IPS-18c (cell line): ENCODE measurements around the gene CDH4.

Experiments
- H3K4me3 ChIP-seq: 2 replicates; pipeline ENCODE4 v1.7.0; 2013; ENCODE audit warnings: low read depth, mild to moderate bottlenecking, low read length, moderate library complexity; ENCODE audit not compliant: insufficient read depth
- H3K9me3 ChIP-seq: one replicate; pipeline ENCODE4 v1.6.1; 2013; ENCODE audit warnings: mild to moderate bottlenecking, low read length, moderate library complexity; ENCODE audit not compliant: control insufficient read depth, insufficient read depth

Gene CDH4

DNA sequence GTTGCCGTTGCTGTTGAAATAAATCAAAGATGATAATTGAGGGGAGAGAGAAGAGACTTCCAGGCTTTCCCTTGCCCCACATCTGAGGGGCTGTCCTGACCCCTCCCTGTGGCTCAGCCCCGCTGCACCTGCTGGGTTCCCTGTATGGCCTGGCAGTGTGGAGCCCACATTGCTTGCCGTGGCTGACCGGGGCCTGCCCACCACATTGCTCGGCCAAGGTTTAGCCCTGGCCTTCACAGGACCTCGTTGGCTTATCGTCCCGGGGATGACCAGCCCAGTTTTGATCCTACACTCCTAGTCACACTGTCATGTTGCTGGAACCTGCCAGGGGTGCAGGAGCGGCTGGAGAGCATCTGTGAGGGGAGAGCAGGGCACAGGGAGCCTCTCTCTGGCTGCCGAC, 102.4 kb downstream of the CDH4 start:
- no peaks in the 10 kb centered on the region for H3K9me3 ChIP-seq
- H3K4me3 ChIP-seq: no peak overlapping the region

GRCh38 chr20:61354901-61355495, 102.9 kb downstream of the CDH4 start:
- no peaks in the 10 kb centered on the region for H3K9me3 ChIP-seq
- H3K4me3 ChIP-seq: no peak overlapping the region

DNA sequence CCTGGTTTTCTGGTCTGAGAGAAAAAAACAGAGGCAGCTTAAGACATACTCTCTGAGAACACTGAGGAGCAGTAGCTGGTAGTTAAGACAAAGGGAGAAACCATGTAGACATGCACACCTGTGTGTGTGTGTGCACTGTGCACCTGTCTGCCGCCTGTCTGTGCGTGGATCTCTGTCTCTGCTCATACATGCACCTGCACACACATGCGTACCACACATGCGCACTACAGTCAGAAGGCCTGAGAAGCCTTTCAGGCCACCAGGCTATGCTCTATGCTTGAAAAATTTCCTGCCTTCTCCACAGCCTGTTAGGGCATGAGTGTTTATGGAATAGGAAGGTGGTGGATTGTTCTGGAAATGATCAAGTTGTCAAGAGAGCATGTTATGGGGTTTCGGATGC, 103.5 kb downstream of the CDH4 start:
- no peaks in the 10 kb centered on the region for H3K9me3 ChIP-seq
- no peak overlapping the region for H3K4me3 ChIP-seq

DNA sequence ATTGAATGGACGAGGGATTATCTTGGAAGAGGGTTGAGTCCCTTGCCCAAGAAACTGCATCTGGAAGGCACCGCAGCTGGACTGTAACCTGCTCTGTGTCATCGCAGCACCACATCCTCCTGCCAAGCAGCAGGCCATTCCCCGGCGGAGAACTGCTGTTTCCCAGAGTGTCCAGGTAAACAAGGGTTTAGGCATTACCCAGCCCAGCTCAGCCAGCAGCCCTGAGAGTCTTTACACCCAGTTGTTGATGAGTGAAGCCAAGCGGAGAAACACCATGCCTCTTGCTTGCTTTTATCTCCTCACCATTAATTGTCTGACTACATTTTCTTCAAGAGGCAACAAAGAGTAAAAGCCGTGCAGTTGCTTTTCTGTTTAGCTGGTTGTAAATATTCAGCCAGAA, 104.1 kb downstream of the CDH4 start:
- no peak overlapping the region for H3K4me3 ChIP-seq
- H3K9me3 ChIP-seq: no peaks in the 10 kb centered on the region

- Histone ChIP-seq H3K9me3 (no peaks in the 10 kb centered on the region), H3K4me3 (no peak overlapping the region)
Observed at GRCh38 chr20:61357119-61357518, 105.1 kb downstream of the CDH4 start.

DNA sequence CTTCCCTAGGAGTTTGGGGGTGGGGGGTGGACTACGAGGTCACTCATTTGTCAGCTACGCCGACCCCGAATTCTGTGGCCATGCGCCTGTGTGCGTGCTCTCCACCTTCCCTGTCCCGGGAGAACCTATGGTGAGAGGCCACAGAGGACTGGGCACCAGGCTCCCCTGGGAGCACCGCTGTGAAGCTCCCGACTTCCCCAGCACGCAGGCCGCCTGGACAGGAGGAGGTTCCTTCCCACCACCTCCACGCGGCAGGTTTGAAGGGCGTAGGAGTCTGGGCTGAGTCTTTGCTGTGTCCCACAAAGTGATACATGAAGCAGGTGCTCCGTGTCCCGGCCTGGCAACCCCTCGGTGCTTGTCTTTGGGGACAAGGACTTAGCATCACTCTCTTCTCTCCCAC, 107.2 kb downstream of the CDH4 start:
- no peak overlapping the region for H3K4me3 ChIP-seq
- H3K9me3 ChIP-seq: no peaks in the 10 kb centered on the region

DNA sequence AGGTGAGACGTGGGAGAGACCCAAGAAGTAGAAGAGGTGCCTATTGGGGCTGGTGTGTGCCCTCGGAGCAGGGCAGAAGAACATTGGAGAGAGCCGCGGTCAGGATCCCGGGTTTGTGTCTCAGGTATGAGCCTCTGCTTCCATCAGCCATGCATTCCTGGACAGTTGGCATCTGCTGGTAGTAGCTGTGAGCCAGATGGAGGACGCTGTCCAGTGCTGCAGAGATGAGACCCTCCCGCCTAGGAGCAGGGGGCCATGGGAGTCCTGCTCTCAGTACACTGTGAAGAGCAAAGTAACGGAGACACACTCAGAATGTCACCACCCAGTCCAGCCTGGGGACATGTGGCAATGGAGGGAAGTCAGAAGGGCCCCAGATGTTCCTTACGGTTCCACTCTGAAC, 108.2 kb downstream of the CDH4 start:
- Histone ChIP-seq H3K4me3 (no peak overlapping the region), H3K9me3 (peaks cover 2% of the 10 kb centered on the region)

GRCh38 chr20:61360940-61361339, 108.9 kb downstream of the CDH4 start:
- Histone ChIP-seq H3K9me3 (peaks cover 6% of the 10 kb centered on the region), H3K4me3 (no peak overlapping the region)

- H3K9me3 ChIP-seq: peaks cover 6% of the 10 kb centered on the region
- H3K4me3 ChIP-seq: no peak overlapping the region
Observed at GRCh38 chr20:61361501-61361900, 109.4 kb downstream of the CDH4 start.

- H3K4me3 ChIP-seq: no peak overlapping the region
- peaks cover 9% of the 10 kb centered on the region for H3K9me3 ChIP-seq
Observed at GRCh38 chr20:61364147-61364546, 112.1 kb downstream of the CDH4 start.

DNA sequence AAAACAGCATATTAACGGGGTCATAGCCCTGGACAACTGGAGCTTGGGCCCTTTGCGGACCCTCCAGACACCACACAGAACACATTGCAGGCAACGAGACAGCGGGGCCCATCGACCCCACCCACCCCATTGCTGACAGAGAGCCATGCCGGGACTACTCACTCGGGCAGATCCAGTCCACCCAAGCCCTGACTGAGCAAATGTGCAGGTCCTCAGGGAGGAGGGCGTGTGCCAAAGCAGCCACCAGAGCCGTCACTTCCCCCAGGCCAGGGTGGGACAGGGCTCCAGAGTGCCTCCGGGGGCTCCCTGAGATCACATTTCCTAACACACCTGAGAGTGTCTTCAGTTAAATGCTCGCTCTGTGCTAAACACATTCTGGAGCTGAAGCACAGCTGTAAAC, 114.9 kb downstream of the CDH4 start:
- peaks cover 9% of the 10 kb centered on the region for H3K9me3 ChIP-seq
- H3K4me3 ChIP-seq: no peak overlapping the region

DNA sequence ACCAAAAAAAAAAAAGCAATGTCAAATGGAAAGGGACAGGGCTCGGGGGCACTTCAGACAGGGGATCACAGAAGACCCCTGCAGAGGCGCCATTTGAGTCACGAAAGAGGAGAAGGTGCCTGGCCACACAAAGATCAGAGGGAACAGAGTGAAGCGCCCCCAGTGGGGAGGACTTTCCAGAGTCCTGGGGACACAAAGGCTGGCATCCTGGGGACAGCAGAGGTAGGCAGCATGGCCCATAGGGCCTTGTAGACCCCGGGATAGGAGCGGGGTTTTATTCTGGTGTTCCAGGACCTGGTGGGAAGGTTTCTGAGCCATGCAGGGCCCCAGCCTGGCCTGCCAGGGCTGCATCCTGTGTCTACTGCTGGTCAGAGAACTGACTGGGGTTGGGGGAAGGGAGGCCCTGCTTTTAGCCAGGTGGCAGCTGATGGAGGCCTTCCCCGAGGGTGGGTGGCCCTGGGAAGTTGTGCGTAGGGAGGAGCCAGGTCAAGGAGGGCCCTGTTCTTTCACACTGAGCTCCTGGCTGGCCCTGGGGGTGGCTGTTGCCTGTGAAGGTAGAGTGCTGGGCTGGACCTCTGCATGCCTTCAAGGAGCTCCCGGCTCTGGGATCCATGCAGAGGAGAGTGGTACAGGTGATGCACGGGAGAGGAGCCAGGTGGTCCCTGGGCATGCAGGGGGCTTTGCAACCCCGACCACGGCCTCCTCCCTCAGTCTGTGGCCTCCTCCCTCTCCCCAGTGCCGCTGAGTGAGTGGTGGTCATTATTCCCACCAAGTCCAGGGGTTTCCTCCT, 117.9 kb downstream of the CDH4 start:
- Histone ChIP-seq H3K9me3 (peaks cover 7% of the 10 kb centered on the region), H3K4me3 (no peak overlapping the region)

DNA sequence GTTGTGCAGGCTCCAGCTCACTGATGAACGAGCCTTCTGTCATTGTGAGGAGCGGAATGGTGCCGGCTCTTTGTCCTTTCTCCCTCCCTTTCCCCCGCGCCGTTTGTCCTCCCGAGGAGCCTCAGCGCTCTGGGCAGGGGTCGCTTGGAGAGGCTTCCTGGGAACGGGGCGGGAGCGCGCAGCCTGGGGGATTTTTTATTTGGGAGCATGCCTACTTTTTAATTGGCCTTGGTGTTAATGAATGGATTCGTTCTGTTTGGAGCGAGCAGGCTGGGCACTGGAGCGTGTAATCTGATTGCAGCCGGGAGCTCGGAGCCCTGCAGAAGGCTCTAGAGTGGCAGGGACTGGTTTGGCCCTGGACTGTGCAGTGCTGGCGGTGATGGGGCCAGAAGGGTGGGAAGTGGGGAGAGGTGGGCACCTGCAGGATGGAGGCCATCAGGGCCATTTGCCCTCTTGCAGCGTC, 118.8 kb downstream of the CDH4 start:
- peaks cover 4% of the 10 kb centered on the region for H3K9me3 ChIP-seq
- H3K4me3 ChIP-seq: no peak overlapping the region

DNA sequence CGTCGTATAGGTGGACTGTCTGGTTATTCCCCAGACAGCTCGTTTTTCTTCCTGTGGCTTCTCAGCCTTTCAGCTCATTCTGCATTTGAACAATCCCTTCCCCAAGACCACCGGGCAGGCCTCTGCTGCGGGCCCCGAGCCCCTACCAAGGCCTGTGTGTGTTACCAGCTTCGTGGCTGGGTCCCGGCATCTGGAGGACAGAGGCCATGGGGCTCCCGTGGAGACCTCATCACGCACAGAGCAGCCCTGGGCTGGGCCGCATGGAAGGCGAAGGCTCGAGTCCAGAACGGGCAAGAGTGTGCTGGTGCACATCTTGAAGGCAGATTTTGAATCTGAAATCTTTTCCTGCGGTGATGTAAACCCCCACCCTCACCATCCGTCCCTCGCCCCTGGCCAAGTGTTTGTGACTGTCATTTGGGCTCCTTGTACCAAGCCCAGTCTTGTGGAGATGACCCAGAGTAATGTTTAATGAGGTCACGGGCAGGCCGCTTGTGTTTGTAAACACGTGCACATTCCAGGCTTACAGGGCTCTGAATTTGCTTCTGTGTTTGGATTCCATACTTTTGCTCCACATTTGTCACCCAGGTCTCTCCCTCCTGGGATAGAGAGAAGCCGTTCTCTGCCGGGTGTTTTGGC, 119.6 kb downstream of the CDH4 start:
- Histone ChIP-seq H3K9me3 (peaks cover 3% of the 10 kb centered on the region), H3K4me3 (no peak overlapping the region)

GRCh38 chr20:61372137-61373054, 120.3 kb downstream of the CDH4 start:
- no peak overlapping the region for H3K4me3 ChIP-seq
- peaks cover 2% of the 10 kb centered on the region for H3K9me3 ChIP-seq

- Histone ChIP-seq H3K4me3 (no peak overlapping the region), H3K9me3 (no peaks in the 10 kb centered on the region)
Observed at GRCh38 chr20:61373055-61373399, 121.0 kb downstream of the CDH4 start.

GRCh38 chr20:61373956-61374545, 122.0 kb downstream of the CDH4 start:
- Histone ChIP-seq H3K4me3 (no peak overlapping the region), H3K9me3 (no peaks in the 10 kb centered on the region)
